ENCODE measurements around the gene SIGLEC15. TPM values are rescaled to one million over a fixed set of nuclear protein-coding genes. Genes with fewer than 3 reads are reported as not detected.

The SIGLEC15 gene
- total RNA-seq, 1 experiment from 2014 or later: 3.5 TPM

- peak; percentile 60 for DNase-seq (ENCODE audit: low spot score)
These were observed 54.5 kb downstream of the SIGLEC15 start for GRCh38 chr18:45879681-45880655.

- no peak for DNase-seq (ENCODE audit: low spot score)
These were observed 55.5 kb downstream of the SIGLEC15 start for GRCh38 chr18:45880876-45881558.

- no peak for DNase-seq (ENCODE audit: low spot score)
These were observed 62.1 kb downstream of the SIGLEC15 start for GRCh38 chr18:45887585-45887984.

GRCh38 chr18:45889419-45890064 is 64.1 kb downstream of the SIGLEC15 start:
- no peak for DNase-seq (ENCODE audit: low spot score)

GRCh38 chr18:45890606-45891005 is 65.1 kb downstream of the SIGLEC15 start:
- DNase-seq (ENCODE audit: low spot score): no peak

GRCh38 chr18:45891806-45892205 is 66.3 kb downstream of the SIGLEC15 start:
- DNase-seq (ENCODE audit: low spot score): no peak

Other genes with a start within 250 kb of the SIGLEC15 start
- gene SLC14A2, start 210.2 kb upstream of the SIGLEC15 start, total RNA-seq (2014; rRNA removed; shearing (Covaris generic)): 0.02 TPM in 1 of 2 replicates, not detected in the other
- 257 and 276 TPM in 2 replicates for gene SLC14A1, start 101.5 kb upstream of the SIGLEC15 start, total RNA-seq (2014; rRNA removed; shearing (Covaris generic))
- 5.1 and 5.8 TPM in 2 replicates for gene EPG5, start 141.7 kb downstream of the SIGLEC15 start, total RNA-seq (2014; rRNA removed; shearing (Covaris generic))
- 0.08 TPM in 1 of 2 replicates, not detected in the other for gene PSTPIP2, start 246.6 kb downstream of the SIGLEC15 start, total RNA-seq (2014; rRNA removed; shearing (Covaris generic))